ENCODE data around the gene DENND4B. TPM values are rescaled to one million over a fixed set of nuclear protein-coding genes. Genes with fewer than 3 reads are reported as not detected.
"Not testable (repeated sequence)": the region's sequence is repeated elsewhere in the genome, so short reads cannot be mapped to it uniquely, and the experiment has no call there.

The DENND4B gene
- total RNA-seq, 4 donors from 2014 or later: 28.9 to 63.7 (median 44.8) TPM

DNA sequence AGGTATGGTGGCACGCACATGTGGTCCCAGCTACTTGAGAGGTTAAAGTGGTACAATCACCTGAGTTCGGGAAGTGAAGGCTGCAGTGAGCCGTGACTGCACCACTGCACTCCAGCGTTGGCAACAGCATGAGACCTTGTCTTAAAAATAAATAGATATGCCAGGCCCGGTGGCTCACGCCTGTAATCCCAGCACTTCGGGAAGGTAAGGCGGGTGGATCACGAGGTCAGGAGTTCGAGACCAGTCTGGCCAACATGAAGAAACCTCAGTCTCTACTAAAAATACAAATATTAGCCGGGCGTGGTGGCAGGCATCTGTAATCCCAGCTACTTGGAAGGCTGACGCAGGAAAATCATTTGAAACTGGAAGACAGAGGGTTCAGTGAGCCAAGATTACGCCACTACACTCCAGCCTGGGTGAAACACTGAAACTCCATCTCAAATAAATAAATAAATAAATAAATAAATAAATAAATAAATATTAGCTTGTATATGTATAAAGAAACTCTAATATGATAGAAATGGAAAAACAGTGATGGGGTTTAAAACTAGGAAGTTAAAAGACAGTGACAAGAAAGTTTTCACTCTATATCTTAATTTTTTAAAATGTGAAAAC is 42.6 kb downstream of the DENND4B start:
- intact Hi-C loops (cut with DNase I): no loop called here
- Histone ChIP-seq H3K36me3 (peaks cover 0 to 2% of the 10 kb centered on the region in 2 donors), H3K4me3 (replicated peaks in 1 of 3) (no peak overlapping the region), H3K9me3 (no peaks in the 10 kb centered on the region), H3K27me3 (no peaks in the 10 kb centered on the region), H3K27ac (no peak overlapping the region), H3K4me1 (peaks cover 12 to 17% of the 10 kb centered on the region in 2 donors)
- DNase-seq: peak; percentile 35 to 49
- 80% methylated on average over 14 of the region's 14 CpGs for WGBS, 2 donors
- no peak for TF ChIP-seq POLR2A (IDR thresholded peaks at IDR 0.05)
- TF ChIP-seq, protein P1, sequence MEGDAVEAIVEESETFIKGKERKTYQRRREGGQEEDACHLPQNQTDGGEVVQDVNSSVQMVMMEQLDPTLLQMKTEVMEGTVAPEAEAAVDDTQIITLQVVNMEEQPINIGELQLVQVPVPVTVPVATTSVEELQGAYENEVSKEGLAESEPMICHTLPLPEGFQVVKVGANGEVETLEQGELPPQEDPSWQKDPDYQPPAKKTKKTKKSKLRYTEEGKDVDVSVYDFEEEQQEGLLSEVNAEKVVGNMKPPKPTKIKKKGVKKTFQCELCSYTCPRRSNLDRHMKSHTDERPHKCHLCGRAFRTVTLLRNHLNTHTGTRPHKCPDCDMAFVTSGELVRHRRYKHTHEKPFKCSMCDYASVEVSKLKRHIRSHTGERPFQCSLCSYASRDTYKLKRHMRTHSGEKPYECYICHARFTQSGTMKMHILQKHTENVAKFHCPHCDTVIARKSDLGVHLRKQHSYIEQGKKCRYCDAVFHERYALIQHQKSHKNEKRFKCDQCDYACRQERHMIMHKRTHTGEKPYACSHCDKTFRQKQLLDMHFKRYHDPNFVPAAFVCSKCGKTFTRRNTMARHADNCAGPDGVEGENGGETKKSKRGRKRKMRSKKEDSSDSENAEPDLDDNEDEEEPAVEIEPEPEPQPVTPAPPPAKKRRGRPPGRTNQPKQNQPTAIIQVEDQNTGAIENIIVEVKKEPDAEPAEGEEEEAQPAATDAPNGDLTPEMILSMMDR (IDR thresholded peaks at IDR 0.05): no peak

GRCh38 chr1:153899509-153899908 is 47.0 kb downstream of the DENND4B start:
- intact Hi-C loops (cut with DNase I): no loop called here
- no peaks in the 10 kb centered on the region for H3K9me3 ChIP-seq
- H3K4me3 ChIP-seq (replicated peaks in 1 of 3): no peak overlapping the region
- no peaks in the 10 kb centered on the region for H3K36me3 ChIP-seq
- H3K4me1 ChIP-seq: peaks cover 12 to 18% of the 10 kb centered on the region in 2 donors
- DNase-seq: no peak
- TF ChIP-seq POLR2A (IDR thresholded peaks at IDR 0.05): no peak
- TF ChIP-seq, protein P1 (IDR thresholded peaks at IDR 0.05): no peak
- 88 to 90% methylated on average over 6 of the region's 6 CpGs for WGBS, 2 donors
- no peaks in the 10 kb centered on the region for H3K27me3 ChIP-seq
- no peak overlapping the region for H3K27ac ChIP-seq

DNA sequence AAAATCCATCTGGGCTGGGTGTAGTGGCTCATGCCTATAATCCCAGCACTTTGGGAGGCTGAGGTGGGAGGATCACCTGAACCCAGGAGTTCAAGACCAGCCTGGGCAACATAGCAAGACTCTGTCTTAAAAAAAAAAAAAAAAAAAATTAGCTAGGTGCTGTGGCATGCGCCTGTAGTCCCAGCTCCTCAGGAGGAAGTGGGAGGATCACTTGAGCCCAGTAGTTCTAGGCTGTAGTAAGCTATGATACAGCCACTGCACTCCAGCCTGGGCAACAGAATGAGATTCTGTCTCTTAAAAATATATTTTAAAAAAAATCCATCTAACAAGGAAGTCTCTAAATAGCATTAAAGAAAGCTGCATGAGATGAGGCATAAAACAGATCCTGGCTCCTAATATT is 50.7 kb downstream of the DENND4B start:
- H3K4me3 ChIP-seq (replicated peaks in 1 of 3); H3K9me3 ChIP-seq; intact Hi-C loops (cut with DNase I); H3K36me3 ChIP-seq; H3K27ac ChIP-seq; DNase-seq; H3K27me3 ChIP-seq: not testable (repeated sequence)
- peaks cover 7 to 21% of the 10 kb centered on the region in 2 donors for H3K4me1 ChIP-seq
- 82 to 90% methylated on average over 1 of the region's 1 CpG for WGBS, 2 donors

DNA sequence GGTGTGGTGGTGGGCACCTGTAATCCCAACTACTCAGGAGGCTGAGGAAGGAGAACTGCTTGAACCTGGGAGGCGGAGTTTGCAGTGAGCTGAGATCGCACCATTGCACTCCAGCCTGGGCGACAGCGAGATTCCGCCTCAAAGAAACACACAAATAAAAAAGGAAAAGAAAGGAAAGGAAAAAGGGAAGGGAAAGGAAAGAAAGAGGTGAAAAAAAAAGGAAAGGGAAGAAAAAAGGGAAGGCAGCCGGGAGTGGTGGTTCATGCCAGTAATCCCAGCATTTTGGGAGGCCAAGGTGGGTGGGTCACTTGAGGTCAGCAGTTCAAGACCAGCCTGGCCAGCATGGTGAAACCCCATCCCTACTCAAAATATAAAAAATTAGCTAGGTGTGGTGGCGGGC is 55.5 kb downstream of the DENND4B start:
- intact Hi-C loops (cut with DNase I); H3K27me3 ChIP-seq: not testable (repeated sequence)
- 96 to 97% methylated on average over 7 of the region's 7 CpGs for WGBS, 2 donors

DNA sequence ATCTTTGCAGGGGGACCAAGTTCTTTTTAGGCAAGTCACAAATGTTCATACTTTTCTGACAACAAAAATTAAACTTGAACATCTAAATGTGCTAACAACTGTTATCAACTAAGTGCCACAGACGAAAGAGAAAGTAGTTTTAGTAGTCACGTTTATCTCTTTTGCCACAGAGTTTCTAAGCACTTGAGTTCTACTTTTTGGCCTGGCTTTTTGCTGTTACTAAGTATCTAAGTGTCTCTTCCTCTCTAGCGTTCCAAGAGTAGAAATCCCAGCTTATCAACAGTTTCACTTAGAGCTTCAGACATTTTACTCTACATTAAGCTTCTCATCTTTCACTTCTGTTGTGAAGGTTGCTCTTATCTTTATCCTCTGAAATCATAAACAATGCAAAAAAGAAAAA is 58.0 kb downstream of the DENND4B start:
- Histone ChIP-seq H3K4me3 (replicated peaks in 1 of 3) (no peak overlapping the region), H3K4me1 (peaks cover 0 to 26% of the 10 kb centered on the region in 2 donors), H3K27ac (peak overlapping the region in 1 of 3 donors; percentile 24), H3K27me3 (no peaks in the 10 kb centered on the region), H3K36me3 (no peaks in the 10 kb centered on the region), H3K9me3 (no peaks in the 10 kb centered on the region)
- 3 to 8% methylated on average over 3 of the region's 3 CpGs for WGBS, 2 donors
- TF ChIP-seq, protein P1 (IDR thresholded peaks at IDR 0.05): no peak
- no peak for TF ChIP-seq POLR2A (IDR thresholded peaks at IDR 0.05)
- intact Hi-C loops (cut with DNase I): no loop called here
- DNase-seq: no peak

More for the DNA sequence above, 55.5 kb downstream of the DENND4B start:
- DNase-seq; H3K27ac ChIP-seq; H3K4me3 ChIP-seq (replicated peaks in 1 of 3); H3K36me3 ChIP-seq; H3K9me3 ChIP-seq: not testable (repeated sequence)
- peaks cover 0 to 26% of the 10 kb centered on the region in 2 donors for H3K4me1 ChIP-seq

DNA sequence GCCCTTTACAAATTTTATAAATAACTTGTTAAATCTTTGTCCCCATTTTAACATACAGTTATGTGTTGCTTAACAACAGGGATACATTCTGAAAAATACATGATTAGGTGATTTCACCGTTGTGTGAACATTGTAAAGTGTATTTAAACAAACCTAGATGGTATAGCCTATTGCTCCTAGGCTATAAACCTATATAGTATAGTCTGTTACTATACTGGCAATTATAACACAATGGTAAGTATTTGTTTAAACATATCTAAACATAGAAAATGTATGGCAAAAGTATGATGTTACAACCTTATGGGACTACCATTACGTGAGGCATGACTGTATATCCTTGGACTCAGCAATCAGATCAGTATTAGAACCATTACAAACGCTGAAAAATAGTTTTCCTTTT is 60.4 kb downstream of the DENND4B start:
- Histone ChIP-seq H3K27me3 (no peaks in the 10 kb centered on the region), H3K27ac (no peak overlapping the region), H3K4me1 (peaks cover 17 to 36% of the 10 kb centered on the region in 2 donors), H3K36me3 (no peaks in the 10 kb centered on the region), H3K4me3 (replicated peaks in 1 of 3) (no peak overlapping the region), H3K9me3 (no peaks in the 10 kb centered on the region)
- intact Hi-C loops (cut with DNase I): no loop called here
- TF ChIP-seq, protein P1 (IDR thresholded peaks at IDR 0.05): no peak
- no peak for TF ChIP-seq POLR2A (IDR thresholded peaks at IDR 0.05)
- 68 to 80% methylated on average over 3 of the region's 3 CpGs for WGBS, 2 donors
- no peak for DNase-seq

All from thyroid gland (tissue), 4 donors.